NB4 (cell line): ENCODE measurements around the gene MYF5.

Source experiments
- CTCF ChIP-seq: IDR thresholded peaks from one replicate; pipeline ENCODE4 v1.5.1; 2012; ENCODE audit warnings: low read depth, low read length
- POLR2A ChIP-seq: IDR thresholded peaks from 2 replicates; pipeline ENCODE4 v1.6.1; 2011; ENCODE audit warnings: mild to moderate bottlenecking; ENCODE audit not compliant: insufficient read length; ENCODE audit errors: extremely low read depth

- TF ChIP-seq CTCF (no peak), POLR2A (no peak)
Observed at GRCh38 chr12:80714846-80715245, 1.9 kb upstream of the MYF5 start.
